HEK293 (cell line): ENCODE results near the gene GPR135.

Experiments used
- YY1 ChIP-seq: fragments of 450-650 bp; formaldehyde crosslinking; IDR thresholded peaks from 2 replicates; pipeline ENCODE4 v1.5.1; 2018; ENCODE audit warnings: missing biosample characterization, missing genetic modification characterization
- ZBTB17 ChIP-seq: fragments of 450-650 bp; formaldehyde crosslinking; IDR thresholded peaks from 2 replicates; pipeline ENCODE4 v1.5.1; 2016; ENCODE audit warnings: missing biosample characterization, missing genetic modification characterization
- ZNF138 ChIP-seq: fragments of 450-650 bp; formaldehyde crosslinking; IDR thresholded peaks from 2 replicates; pipeline ENCODE4 v1.5.1; 2016; ENCODE audit warnings: missing biosample characterization, missing genetic modification characterization, borderline replicate concordance
- ZNF274 ChIP-seq, 2 experiments: fragments of 200-500 bp in 1 of 2; fragments of 450-650 bp in 1 of 2; sonication (Bioruptor generic) in 1 of 2; formaldehyde crosslinking in 1 of 2; IDR thresholded peaks; 2 replicates each; pipeline versions ENCODE4 v1.5.1 to v1.6.1; 2014 to 2016; ENCODE audit warnings: borderline replicate concordance in 1 of 2, inconsistent platforms in 1 of 2, low read length in 1 of 2, missing biosample characterization in 1 of 2, missing genetic modification characterization in 1 of 2
- TF ChIP-seq, protein P1 (sequence below): fragments of 450-650 bp; formaldehyde crosslinking; IDR thresholded peaks from 2 replicates; pipeline ENCODE4 v1.5.1; 2016; ENCODE audit warnings: missing biosample characterization, missing genetic modification characterization
- TF ChIP-seq, protein P2 (sequence below): fragments of 450-650 bp; formaldehyde crosslinking; IDR thresholded peaks from 2 replicates; pipeline ENCODE4 v1.5.1; 2016; ENCODE audit warnings: missing biosample characterization, missing genetic modification characterization

DNA sequence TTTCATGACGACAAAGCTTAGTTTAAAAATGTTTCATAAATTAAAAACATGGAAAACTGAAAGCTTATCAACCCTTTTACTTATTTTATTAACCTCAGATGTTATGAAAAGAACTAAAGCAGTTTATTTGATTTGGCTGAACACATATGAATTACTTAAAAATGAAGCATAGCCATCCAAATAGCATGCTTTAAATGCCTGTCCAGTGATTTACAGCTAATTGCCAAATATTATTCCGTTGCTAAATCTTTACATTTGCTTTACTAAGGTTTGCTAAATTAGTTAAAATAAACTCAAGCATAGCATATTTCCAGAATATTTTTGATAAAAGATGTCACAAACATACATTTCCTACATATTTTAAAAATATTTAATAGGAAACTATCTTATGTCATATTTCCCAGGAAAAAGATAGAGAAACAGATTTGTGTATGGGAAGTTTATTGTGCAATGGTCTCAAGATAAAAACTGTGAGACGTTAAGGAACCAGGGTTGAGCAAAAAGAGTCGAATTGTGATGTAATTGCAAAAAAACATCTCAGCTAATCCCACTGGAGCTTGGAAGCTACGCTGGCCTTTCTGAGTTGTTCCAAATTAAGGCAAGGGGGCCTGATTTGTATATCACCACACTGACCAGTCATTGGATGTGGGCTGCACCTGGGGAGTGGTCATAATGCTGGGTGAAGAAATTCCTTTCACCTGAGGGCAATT, 25.8 kb downstream of the GPR135 start:
- TF ChIP-seq ZNF274 (IDR thresholded peaks at IDR 0.05; ENCODE audit: low read length), result no peak
- TF ChIP-seq ZNF274 (tag by site-specific recombination; IDR thresholded peaks at IDR 0.05; ENCODE audit: borderline replicate concordance), result no peak
- TF ChIP-seq, protein P1, sequence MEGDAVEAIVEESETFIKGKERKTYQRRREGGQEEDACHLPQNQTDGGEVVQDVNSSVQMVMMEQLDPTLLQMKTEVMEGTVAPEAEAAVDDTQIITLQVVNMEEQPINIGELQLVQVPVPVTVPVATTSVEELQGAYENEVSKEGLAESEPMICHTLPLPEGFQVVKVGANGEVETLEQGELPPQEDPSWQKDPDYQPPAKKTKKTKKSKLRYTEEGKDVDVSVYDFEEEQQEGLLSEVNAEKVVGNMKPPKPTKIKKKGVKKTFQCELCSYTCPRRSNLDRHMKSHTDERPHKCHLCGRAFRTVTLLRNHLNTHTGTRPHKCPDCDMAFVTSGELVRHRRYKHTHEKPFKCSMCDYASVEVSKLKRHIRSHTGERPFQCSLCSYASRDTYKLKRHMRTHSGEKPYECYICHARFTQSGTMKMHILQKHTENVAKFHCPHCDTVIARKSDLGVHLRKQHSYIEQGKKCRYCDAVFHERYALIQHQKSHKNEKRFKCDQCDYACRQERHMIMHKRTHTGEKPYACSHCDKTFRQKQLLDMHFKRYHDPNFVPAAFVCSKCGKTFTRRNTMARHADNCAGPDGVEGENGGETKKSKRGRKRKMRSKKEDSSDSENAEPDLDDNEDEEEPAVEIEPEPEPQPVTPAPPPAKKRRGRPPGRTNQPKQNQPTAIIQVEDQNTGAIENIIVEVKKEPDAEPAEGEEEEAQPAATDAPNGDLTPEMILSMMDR (tag by site-specific recombination), result no peak
- TF ChIP-seq ZNF138 (tag by site-specific recombination), result no peak
- TF ChIP-seq, protein P2, sequence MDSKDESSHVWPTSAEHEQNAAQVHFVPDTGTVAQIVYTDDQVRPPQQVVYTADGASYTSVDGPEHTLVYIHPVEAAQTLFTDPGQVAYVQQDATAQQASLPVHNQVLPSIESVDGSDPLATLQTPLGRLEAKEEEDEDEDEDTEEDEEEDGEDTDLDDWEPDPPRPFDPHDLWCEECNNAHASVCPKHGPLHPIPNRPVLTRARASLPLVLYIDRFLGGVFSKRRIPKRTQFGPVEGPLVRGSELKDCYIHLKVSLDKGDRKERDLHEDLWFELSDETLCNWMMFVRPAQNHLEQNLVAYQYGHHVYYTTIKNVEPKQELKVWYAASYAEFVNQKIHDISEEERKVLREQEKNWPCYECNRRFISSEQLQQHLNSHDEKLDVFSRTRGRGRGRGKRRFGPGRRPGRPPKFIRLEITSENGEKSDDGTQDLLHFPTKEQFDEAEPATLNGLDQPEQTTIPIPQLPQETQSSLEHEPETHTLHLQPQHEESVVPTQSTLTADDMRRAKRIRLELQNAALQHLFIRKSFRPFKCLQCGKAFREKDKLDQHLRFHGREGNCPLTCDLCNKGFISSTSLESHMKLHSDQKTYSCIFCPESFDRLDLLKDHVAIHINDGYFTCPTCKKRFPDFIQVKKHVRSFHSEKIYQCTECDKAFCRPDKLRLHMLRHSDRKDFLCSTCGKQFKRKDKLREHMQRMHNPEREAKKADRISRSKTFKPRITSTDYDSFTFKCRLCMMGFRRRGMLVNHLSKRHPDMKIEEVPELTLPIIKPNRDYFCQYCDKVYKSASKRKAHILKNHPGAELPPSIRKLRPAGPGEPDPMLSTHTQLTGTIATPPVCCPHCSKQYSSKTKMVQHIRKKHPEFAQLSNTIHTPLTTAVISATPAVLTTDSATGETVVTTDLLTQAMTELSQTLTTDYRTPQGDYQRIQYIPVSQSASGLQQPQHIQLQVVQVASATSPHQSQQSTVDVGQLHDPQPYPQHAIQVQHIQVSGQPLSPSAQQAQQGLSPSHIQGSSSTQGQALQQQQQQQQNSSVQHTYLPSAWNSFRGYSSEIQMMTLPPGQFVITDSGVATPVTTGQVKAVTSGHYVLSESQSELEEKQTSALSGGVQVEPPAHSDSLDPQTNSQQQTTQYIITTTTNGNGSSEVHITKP (tag by site-specific recombination), result no peak
- no peak for TF ChIP-seq ZBTB17 (tag by site-specific recombination)
- TF ChIP-seq YY1 (tag by site-specific recombination), result no peak
